ENCODE data around the gene ARSI.

DNA sequence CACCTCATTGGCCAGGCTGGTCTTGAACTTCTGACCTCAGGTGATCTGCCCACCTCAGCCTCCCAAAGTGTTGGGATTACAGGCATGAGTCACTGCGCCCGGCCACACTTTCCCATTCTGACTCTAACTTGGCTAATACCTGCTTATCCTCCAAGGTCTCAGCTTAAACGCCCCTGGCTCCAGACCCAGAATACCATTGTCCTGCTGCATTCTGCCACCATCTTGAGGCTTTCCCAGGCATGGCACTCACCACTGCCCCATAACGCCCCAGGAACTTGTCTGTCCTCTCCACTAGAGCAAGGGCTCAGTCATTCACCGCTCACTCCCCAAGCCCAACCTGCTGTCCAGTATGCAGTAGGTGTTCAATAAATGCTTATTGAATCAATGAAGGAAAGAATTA, 53.0 kb downstream of the ARSI start:
- no peak for TF ChIP-seq POLR2A (IDR thresholded peaks at IDR 0.05)
- TF ChIP-seq, protein P1, sequence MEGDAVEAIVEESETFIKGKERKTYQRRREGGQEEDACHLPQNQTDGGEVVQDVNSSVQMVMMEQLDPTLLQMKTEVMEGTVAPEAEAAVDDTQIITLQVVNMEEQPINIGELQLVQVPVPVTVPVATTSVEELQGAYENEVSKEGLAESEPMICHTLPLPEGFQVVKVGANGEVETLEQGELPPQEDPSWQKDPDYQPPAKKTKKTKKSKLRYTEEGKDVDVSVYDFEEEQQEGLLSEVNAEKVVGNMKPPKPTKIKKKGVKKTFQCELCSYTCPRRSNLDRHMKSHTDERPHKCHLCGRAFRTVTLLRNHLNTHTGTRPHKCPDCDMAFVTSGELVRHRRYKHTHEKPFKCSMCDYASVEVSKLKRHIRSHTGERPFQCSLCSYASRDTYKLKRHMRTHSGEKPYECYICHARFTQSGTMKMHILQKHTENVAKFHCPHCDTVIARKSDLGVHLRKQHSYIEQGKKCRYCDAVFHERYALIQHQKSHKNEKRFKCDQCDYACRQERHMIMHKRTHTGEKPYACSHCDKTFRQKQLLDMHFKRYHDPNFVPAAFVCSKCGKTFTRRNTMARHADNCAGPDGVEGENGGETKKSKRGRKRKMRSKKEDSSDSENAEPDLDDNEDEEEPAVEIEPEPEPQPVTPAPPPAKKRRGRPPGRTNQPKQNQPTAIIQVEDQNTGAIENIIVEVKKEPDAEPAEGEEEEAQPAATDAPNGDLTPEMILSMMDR (IDR thresholded peaks at IDR 0.05): no peak
- TF ChIP-seq POLR2AphosphoS5 (IDR thresholded peaks at IDR 0.05): no peak
